ENCODE results near the gene FBXO11. TPM values are rescaled to one million over a fixed set of nuclear protein-coding genes. Genes with fewer than 3 reads are reported as not detected.
A peak's percentile ranks its signal among the peaks of the same experiment; 100 is the strongest.

FBXO11 gene
- total RNA-seq, 4 donors from 2014 or later: 49.5 to 98.0 (median 68.8) TPM

DNA sequence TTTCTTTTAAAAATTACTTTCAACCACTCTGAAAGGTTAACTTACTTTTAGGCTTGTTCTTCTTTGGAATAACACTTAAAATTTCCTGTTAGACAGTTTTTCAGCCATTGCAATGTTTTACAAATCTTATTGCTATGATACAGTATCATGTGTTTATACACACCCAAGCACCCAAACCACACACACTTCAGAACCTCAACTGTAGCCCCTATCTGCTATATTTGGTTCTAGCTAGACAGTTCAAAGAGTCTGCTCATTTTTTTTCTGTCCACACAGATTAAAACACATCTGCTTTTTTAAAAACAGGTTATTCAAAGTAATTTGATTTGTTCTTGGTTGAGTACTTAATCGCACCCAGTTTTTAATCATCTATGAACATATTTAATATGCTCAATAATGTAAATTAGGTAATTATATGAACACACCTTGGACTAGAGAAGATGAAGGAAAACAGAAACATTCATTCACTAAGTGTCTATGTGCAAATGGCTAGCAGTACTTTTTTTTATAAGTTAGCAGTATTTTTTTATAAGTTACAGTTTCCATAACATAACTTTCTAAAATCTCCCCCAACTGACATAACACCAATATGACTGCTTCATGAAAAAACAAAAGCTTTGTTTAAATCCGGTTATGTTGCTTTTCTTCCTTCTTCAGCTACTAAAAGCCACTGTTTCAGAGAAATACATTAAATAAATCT, 17.6 kb downstream of the FBXO11 start:
- H3K27ac ChIP-seq: no peak overlapping the region
- H3K4me1 ChIP-seq: peaks cover 0 to 65% (median 13%) of the 10 kb centered on the region in 4 donors
- H3K36me3 ChIP-seq: peaks cover 0 to 13% (median 0%) of the 10 kb centered on the region in 3 donors
- no peak for DNase-seq (ENCODE audit: low spot score in 2 of 2)
- H3K27me3 ChIP-seq: no peaks in the 10 kb centered on the region
- 57 to 63% methylated on average over 2 of the region's 2 CpGs for WGBS, 2 donors
- TF ChIP-seq, protein P1, sequence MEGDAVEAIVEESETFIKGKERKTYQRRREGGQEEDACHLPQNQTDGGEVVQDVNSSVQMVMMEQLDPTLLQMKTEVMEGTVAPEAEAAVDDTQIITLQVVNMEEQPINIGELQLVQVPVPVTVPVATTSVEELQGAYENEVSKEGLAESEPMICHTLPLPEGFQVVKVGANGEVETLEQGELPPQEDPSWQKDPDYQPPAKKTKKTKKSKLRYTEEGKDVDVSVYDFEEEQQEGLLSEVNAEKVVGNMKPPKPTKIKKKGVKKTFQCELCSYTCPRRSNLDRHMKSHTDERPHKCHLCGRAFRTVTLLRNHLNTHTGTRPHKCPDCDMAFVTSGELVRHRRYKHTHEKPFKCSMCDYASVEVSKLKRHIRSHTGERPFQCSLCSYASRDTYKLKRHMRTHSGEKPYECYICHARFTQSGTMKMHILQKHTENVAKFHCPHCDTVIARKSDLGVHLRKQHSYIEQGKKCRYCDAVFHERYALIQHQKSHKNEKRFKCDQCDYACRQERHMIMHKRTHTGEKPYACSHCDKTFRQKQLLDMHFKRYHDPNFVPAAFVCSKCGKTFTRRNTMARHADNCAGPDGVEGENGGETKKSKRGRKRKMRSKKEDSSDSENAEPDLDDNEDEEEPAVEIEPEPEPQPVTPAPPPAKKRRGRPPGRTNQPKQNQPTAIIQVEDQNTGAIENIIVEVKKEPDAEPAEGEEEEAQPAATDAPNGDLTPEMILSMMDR (IDR thresholded peaks at IDR 0.05): no peak
- no peak for TF ChIP-seq POLR2A (IDR thresholded peaks at IDR 0.05)
- no peak for TF ChIP-seq EP300 (IDR thresholded peaks at IDR 0.05)
- H3K4me3 ChIP-seq: no peak overlapping the region
- no peaks in the 10 kb centered on the region for H3K9me3 ChIP-seq

DNA sequence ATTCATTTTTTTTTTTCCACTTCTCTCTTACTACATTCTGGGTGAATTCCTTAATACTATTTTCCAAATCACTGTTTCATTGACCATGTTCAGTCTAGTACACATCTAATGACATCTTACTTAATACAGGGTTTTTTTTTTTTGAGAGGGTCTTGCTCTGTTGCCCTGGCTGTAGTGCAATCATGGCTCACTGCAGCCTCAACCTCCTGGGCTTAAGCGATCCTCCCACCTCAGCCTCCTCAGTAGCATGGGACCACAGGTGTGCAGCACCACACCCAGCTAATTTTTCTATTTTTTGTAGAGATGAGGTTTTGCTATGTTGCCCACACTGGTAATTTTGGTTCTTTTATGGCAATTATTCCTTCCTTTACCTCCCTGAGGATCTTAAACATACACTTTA, 29.4 kb downstream of the FBXO11 start:
- Histone ChIP-seq H3K4me1 (peaks cover 0 to 37% (median 0%) of the 10 kb centered on the region in 4 donors), H3K27me3 (no peaks in the 10 kb centered on the region), H3K36me3 (peaks cover 0 to 8% (median 0%) of the 10 kb centered on the region in 3 donors), H3K27ac (no peak overlapping the region), H3K4me3 (no peak overlapping the region), H3K9me3 (peaks cover 0 to 1% (median 0%) of the 10 kb centered on the region in 4 donors)
- no peak for DNase-seq (ENCODE audit: low spot score in 2 of 2)
- WGBS, 2 donors: 92% methylated on average over 1 of the region's 1 CpG
- TF ChIP-seq EP300 (IDR thresholded peaks at IDR 0.05) (no peak), POLR2A (IDR thresholded peaks at IDR 0.05) (no peak)
- TF ChIP-seq, protein P1 (IDR thresholded peaks at IDR 0.05): no peak

DNA sequence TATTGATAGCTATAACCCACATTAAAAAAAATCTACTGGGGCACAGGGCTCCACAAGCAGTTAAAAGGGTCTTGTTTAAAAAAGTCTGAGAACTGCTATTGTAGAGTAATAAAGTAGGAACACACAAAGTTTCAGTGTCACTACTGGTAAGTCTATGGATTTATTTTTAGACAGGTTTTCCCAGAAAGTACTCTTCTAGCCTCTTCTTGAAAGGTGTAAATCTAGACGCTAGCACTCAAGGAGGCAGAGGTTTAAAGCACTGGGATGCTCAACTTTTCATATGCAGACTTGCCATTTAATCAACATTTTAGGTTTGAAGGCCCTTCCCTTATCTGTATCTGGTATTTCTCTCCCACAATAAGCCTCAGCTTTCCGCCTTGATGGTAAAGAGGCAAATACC, 33.4 kb downstream of the FBXO11 start:
- DNase-seq (ENCODE audit: low spot score in 2 of 2): no peak
- Histone ChIP-seq H3K4me1 (peaks cover 0 to 61% (median 11%) of the 10 kb centered on the region in 4 donors), H3K27me3 (no peaks in the 10 kb centered on the region), H3K36me3 (peaks cover 0 to 8% (median 0%) of the 10 kb centered on the region in 3 donors), H3K27ac (no peak overlapping the region), H3K4me3 (no peak overlapping the region), H3K9me3 (no peaks in the 10 kb centered on the region)
- WGBS, 2 donors: 95 to 96% methylated on average over 2 of the region's 2 CpGs
- TF ChIP-seq EP300 (IDR thresholded peaks at IDR 0.05) (no peak), POLR2A (IDR thresholded peaks at IDR 0.05) (no peak)
- TF ChIP-seq, protein P1 (IDR thresholded peaks at IDR 0.05): no peak

DNA sequence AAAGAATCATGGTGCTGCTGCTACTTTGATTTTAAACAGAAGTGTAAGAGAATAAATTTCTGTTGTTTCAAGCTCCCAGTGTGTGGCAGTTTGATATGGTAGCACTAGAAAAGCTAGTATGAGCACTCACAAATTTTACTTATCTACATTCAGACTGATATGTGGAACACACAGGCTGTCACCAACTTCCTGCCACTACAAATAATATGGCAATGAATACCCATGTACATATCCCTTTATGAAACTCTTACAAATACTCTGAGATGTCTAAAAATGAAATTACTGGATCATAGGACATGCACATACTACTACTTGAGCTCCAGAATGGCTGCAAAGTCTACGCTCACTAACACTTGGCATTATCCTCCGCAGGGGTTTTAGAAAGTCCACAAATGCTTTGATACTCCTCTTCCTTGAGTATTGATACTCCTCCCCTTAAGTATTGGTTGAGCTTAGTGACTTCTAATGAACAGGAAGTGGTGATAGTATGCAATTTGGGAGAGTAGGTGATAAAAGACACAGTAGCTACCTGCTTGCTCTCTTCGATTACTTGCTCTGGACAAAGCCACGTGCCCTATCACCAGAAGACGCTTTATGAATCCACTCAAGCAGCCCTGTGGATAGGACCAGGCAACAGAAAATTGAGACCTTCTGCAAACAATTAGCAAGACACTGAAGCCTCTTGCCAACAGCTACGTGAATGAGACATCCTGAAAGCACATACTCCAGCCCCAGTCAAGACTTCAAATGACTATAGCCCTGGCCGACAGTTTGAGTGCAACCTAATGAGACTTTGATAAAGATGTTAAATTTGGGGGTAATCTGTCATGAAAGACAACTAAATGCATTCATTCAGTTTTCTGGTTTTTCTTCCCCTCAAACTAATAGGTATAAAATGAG, 35.4 kb downstream of the FBXO11 start:
- Histone ChIP-seq H3K27ac (peak overlapping the region in 1 of 4 donors; percentile 5), H3K9me3 (no peaks in the 10 kb centered on the region), H3K36me3 (peaks cover 0 to 8% (median 0%) of the 10 kb centered on the region in 3 donors), H3K4me1 (peaks cover 0 to 72% (median 21%) of the 10 kb centered on the region in 4 donors), H3K27me3 (no peaks in the 10 kb centered on the region), H3K4me3 (no peak overlapping the region)
- TF ChIP-seq EP300 (IDR thresholded peaks at IDR 0.05): no peak
- WGBS, 2 donors: 83 to 89% methylated on average over 7 of the region's 7 CpGs
- DNase-seq (ENCODE audit: low spot score in 2 of 2): no peak

DNA sequence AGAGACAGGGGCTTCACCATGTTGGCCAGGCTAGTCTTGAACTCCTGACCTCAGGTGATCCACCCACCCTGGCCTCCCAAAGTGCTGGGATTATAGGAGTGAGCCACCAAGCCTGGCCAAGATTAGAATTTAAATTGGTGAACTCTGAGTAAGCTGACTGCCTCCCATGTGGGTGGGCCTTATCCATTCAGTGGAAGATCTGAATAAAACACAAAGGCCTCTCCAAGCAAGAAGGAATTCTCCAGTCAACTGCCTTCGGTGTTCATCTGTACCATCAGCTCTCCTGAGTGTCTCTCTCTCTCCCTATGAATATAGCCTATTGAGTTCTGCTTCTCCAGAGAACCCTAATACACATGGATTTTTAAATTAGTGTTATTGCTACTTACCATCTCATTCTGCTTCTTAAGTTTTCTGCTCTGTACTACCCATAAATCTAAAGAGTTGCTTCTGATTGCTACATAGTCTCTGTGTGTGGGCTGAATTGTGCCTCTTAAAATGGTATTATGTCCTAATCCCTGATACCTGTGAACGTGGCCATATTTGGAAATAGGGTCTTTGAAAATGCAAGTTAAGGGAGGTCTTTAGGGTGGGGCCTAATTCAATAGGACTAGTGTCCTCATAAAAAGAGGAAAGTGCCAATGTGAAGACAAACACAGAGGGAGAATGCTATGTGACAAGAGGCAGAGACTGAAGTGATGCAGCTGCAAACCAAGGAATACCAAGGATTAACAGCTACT, 36.3 kb downstream of the FBXO11 start:
- no peak for TF ChIP-seq POLR2A (IDR thresholded peaks at IDR 0.05)
- TF ChIP-seq, protein P1 (IDR thresholded peaks at IDR 0.05): no peak
- no peak for TF ChIP-seq EP300 (IDR thresholded peaks at IDR 0.05)
- H3K27ac ChIP-seq: no peak overlapping the region

More for the DNA sequence above, 36.3 kb downstream of the FBXO11 start:
- Histone ChIP-seq H3K9me3 (no peaks in the 10 kb centered on the region), H3K4me3 (no peak overlapping the region), H3K27me3 (no peaks in the 10 kb centered on the region), H3K4me1 (peaks cover 0 to 79% (median 21%) of the 10 kb centered on the region in 4 donors), H3K36me3 (peaks cover 0 to 8% (median 0%) of the 10 kb centered on the region in 3 donors)
- DNase-seq (ENCODE audit: low spot score in 2 of 2): no peak
- 47 to 56% methylated on average over 2 of the region's 2 CpGs for WGBS, 2 donors

Data from tibial nerve (tissue), 4 donors.